ENCODE measurements around the gene ZNF555.

ZNF555 gene

GRCh38 chr19:2856457-2857050 lies 15.3 kb downstream of the ZNF555 start:
- H3K79me2 ChIP-seq: no peaks in the 10 kb centered on the region
- no peak overlapping the region for H3K27ac ChIP-seq
- no peaks in the 10 kb centered on the region for H3K27me3 ChIP-seq (ENCODE audit: control insufficient read depth, insufficient read depth, low read length)
- peaks cover 15% of the 10 kb centered on the region for H3K36me3 ChIP-seq (ENCODE audit: control insufficient read depth, insufficient read depth, low read length)
- H3K4me1 ChIP-seq: no peaks in the 10 kb centered on the region
- H2AFZ ChIP-seq: no peak overlapping the region
- no peak overlapping the region for H3K4me3 ChIP-seq (ENCODE audit: low read depth, low read length)
- peaks cover 5% of the 10 kb centered on the region for H3K9me3 ChIP-seq (ENCODE audit: control insufficient read depth, low read length)
- TF ChIP-seq, protein P1, sequence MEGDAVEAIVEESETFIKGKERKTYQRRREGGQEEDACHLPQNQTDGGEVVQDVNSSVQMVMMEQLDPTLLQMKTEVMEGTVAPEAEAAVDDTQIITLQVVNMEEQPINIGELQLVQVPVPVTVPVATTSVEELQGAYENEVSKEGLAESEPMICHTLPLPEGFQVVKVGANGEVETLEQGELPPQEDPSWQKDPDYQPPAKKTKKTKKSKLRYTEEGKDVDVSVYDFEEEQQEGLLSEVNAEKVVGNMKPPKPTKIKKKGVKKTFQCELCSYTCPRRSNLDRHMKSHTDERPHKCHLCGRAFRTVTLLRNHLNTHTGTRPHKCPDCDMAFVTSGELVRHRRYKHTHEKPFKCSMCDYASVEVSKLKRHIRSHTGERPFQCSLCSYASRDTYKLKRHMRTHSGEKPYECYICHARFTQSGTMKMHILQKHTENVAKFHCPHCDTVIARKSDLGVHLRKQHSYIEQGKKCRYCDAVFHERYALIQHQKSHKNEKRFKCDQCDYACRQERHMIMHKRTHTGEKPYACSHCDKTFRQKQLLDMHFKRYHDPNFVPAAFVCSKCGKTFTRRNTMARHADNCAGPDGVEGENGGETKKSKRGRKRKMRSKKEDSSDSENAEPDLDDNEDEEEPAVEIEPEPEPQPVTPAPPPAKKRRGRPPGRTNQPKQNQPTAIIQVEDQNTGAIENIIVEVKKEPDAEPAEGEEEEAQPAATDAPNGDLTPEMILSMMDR (IDR thresholded peaks at IDR 0.05): no peak
- no peak overlapping the region for H3K4me2 ChIP-seq (ENCODE audit: low read length)
- no peak overlapping the region for H3K9ac ChIP-seq

DNA sequence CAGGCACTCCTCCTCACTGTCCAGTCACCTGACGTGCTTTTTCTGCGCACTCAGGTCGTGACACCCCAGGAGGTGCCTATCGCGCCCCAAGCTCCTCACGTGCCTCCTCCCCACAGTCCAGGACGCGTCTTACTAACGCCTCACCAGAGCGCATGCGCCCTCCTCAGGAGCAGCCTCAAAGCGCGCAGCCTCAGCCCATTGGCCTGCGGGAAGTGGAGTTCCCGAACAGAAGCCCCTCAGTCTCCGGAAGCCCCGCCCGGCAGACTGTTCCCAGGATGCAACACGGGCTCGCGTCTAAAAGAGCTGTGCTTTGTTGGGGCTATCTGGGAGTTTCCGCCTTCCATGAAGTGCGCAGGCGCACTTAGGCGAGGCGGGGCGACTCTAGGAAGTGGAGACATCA lies 17.6 kb downstream of the ZNF555 start:
- Histone ChIP-seq H3K4me1 (no peaks in the 10 kb centered on the region), H3K79me2 (no peaks in the 10 kb centered on the region), H3K9me3 (ENCODE audit: control insufficient read depth, low read length) (no peaks in the 10 kb centered on the region), H3K4me2 (ENCODE audit: low read length) (no peak overlapping the region), H3K36me3 (ENCODE audit: control insufficient read depth, insufficient read depth, low read length) (no peaks in the 10 kb centered on the region), H2AFZ (no peak overlapping the region), H3K4me3 (ENCODE audit: low read depth, low read length) (no peak overlapping the region), H3K9ac (no peak overlapping the region), H3K27ac (no peak overlapping the region), H3K27me3 (ENCODE audit: control insufficient read depth, insufficient read depth, low read length) (no peaks in the 10 kb centered on the region)
- TF ChIP-seq, protein P1 (IDR thresholded peaks at IDR 0.05): no peak

- Histone ChIP-seq H3K79me2 (no peaks in the 10 kb centered on the region), H3K27me3 (ENCODE audit: control insufficient read depth, insufficient read depth, low read length) (no peaks in the 10 kb centered on the region), H3K4me3 (ENCODE audit: low read depth, low read length) (no peak overlapping the region), H3K36me3 (ENCODE audit: control insufficient read depth, insufficient read depth, low read length) (no peaks in the 10 kb centered on the region), H3K4me1 (no peaks in the 10 kb centered on the region), H3K9me3 (ENCODE audit: control insufficient read depth, low read length) (no peaks in the 10 kb centered on the region), H3K4me2 (ENCODE audit: low read length) (no peak overlapping the region), H3K9ac (no peak overlapping the region), H2AFZ (no peak overlapping the region), H3K27ac (no peak overlapping the region)
- TF ChIP-seq, protein P1 (IDR thresholded peaks at IDR 0.05): no peak
Measured at GRCh38 chr19:2863816-2864215, 22.5 kb downstream of the ZNF555 start.

DNA sequence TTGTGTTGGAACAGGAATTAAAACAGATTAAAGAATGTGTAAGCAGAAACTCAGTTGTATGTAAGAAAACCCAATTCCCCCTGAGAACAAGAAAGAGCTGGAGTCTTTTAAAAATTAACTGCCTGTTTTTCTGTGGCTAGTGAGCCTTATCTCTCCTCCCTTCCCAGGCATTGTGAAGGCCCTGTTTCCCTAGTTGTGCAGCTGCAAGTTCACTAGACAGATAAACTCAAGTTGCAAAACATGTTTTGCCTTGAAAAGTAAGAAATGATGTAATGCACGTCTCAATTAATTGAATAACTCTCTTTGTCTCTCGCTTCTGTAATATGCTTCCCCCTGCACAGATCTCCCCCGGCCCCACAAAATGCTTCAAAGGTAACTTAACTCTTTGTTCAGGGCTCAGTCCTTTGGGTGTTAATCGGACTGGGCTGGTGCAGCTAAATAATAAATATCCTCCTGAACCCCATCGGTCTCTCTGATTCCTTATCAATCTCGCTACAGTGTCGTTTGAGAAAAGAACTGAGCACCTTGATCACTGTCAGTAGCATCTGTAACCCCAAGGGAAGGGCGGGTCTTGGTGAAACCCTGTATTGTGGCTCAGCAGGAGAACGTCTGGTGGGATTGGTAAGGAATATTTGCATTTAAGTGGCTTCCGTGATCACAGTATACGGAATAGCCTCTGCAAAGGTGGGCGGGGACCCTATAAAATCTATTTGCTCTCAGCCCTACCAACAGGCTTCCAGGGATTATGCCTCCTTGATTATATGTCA lies 24.2 kb downstream of the ZNF555 start:
- Histone ChIP-seq H3K27me3 (ENCODE audit: control insufficient read depth, insufficient read depth, low read length) (no peaks in the 10 kb centered on the region), H3K9me3 (ENCODE audit: control insufficient read depth, low read length) (no peaks in the 10 kb centered on the region), H3K36me3 (ENCODE audit: control insufficient read depth, insufficient read depth, low read length) (no peaks in the 10 kb centered on the region)

More for the DNA sequence above, 24.2 kb downstream of the ZNF555 start:
- TF ChIP-seq, protein P1 (IDR thresholded peaks at IDR 0.05): no peak
- Histone ChIP-seq H3K4me2 (ENCODE audit: low read length) (no peak overlapping the region), H3K27ac (no peak overlapping the region), H2AFZ (no peak overlapping the region), H3K9ac (no peak overlapping the region), H3K4me3 (ENCODE audit: low read depth, low read length) (no peak overlapping the region), H3K79me2 (no peaks in the 10 kb centered on the region), H3K4me1 (no peaks in the 10 kb centered on the region)

Data from parathyroid adenoma (tissue), 2 donors.